ENCODE measurements around the gene CTIF.

The CTIF gene

DNA sequence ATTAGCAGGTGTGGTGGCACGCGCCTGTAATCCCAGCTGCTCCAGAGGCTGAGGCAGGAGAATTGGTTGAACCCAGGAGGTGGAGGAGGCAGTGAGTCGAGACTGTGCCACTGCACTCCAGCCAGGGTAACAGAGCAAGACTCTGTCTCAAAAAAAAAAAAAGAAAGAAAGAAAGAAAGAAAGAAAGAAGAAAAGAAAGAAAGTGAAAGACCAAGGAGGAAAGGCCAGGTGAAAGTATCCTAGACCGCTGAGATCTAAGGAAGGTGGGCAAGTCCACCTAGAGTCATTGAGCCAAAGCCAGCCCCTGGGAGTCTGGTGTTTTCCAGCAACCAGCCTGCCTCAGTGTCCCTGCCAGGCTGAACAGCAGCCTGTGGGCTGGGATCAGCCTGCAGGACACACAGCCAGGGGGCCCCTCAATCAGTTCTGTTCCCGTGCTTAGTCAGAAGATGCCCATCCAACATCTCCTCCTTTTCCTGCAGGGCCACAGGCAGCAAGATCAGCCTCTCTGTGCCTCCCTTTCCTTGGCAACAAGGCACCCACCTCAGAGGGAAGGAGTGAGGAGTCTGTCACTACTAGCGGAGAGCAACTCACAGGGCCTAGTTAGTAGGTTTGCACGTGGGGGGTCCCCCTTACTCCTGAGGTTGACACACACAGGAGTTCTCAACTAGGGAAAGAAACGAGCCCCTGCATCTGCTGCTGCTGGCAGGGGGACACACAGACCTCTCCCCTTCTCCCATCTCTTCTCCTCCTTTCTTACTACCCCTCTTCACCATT is 347.9 kb downstream of the CTIF start:
- Histone ChIP-seq H3K36me3 (replicated peaks) (no peaks in the 10 kb centered on the region), H3K27ac (no peak overlapping the region), H3K4me3 (ENCODE audit: low read depth, low read length) (no peak overlapping the region), H3K27me3 (replicated peaks) (no peaks in the 10 kb centered on the region)
- TF ChIP-seq, protein P1, sequence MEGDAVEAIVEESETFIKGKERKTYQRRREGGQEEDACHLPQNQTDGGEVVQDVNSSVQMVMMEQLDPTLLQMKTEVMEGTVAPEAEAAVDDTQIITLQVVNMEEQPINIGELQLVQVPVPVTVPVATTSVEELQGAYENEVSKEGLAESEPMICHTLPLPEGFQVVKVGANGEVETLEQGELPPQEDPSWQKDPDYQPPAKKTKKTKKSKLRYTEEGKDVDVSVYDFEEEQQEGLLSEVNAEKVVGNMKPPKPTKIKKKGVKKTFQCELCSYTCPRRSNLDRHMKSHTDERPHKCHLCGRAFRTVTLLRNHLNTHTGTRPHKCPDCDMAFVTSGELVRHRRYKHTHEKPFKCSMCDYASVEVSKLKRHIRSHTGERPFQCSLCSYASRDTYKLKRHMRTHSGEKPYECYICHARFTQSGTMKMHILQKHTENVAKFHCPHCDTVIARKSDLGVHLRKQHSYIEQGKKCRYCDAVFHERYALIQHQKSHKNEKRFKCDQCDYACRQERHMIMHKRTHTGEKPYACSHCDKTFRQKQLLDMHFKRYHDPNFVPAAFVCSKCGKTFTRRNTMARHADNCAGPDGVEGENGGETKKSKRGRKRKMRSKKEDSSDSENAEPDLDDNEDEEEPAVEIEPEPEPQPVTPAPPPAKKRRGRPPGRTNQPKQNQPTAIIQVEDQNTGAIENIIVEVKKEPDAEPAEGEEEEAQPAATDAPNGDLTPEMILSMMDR (IDR thresholded peaks at IDR 0.05; ENCODE audit: low read depth, low read length, missing control alignments) = no peak
- DNase-seq = no peak
- in situ Hi-C loops (cut with HindIII; ENCODE audit: low pct_ligation_motif_present, low sequenced_read_pairs) = no loop called here

DNA sequence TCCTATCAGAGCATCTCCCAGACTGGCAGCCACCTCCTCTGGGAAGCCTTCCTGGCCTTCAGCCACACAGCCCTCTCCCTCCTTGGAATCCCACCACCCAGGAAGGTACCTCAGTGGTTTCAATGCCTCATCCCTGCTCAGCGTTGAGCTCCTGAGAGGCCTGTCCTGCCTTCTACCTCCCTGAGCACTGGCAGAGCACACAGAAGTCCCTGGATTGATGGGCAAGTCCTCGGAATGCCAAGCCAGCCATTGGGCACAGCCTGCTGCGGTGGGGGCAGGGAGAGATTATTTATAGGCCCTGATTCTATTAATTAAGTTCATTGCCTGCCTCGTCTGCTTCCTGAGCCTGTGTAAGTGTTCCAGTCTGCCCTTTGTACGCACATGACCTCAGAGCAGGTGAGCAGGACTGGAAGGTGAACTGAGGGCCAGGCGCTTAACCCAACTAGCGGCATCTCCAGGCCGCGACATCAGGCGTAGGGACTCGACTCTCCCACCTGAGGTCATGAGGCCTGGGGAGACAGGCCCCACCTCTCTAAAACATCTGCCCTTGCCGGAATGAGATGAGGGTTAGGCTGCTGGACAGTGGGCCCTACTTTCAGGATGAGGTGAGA is 348.6 kb downstream of the CTIF start:
- in situ Hi-C loops (cut with HindIII; ENCODE audit: low pct_ligation_motif_present, low sequenced_read_pairs) = no loop called here
- Histone ChIP-seq H3K27me3 (replicated peaks) (no peaks in the 10 kb centered on the region), H3K27ac (no peak overlapping the region), H3K4me3 (ENCODE audit: low read depth, low read length) (no peak overlapping the region), H3K36me3 (replicated peaks) (no peaks in the 10 kb centered on the region)
- no peak for DNase-seq
- TF ChIP-seq, protein P1 (IDR thresholded peaks at IDR 0.05; ENCODE audit: low read depth, low read length, missing control alignments) = no peak

DNA sequence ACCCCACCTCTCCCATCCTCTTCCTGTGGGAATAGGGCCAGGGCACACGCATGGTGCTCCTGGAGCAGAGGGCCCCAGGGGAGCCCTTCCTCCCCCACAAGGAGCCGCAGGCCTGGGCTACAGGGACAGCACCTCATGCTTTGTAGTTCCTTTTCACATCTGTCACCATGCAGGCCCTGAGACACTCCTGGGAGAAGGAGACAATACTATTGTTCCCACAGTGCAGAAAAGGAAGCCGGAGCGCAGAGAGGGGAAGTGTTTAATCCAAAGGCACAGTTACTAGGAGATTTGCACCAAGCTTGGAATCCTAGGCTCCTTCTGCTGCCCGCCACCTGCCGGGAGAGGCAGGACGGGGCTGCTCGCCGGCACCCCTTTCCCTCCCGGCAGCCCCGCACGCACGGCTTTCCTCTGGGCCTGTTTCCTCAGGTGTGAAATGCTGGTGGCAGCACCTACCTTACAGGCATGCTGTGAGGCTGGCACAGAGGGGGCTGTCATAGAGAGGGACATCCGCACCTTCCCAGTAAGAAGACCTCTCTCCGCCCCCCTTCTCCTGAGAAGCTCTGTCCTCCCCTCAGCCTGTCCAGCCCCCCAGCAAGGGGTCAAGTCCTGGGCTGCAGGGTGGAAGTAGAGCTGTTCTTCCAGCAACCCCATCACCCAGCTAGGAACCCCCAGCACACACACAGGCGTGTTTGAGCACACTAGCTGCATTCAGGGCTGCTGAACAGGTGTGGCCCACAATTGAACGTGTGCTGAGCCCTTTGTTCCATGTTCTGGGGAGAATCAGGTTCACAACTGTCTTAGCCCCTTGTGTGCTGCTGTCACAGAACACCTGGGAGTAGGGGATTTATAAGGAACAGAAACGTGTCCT is 349.3 kb downstream of the CTIF start:
- H3K27me3 ChIP-seq (replicated peaks) = no peaks in the 10 kb centered on the region
- in situ Hi-C loops (cut with HindIII; ENCODE audit: low pct_ligation_motif_present, low sequenced_read_pairs) = no loop called here

DNA sequence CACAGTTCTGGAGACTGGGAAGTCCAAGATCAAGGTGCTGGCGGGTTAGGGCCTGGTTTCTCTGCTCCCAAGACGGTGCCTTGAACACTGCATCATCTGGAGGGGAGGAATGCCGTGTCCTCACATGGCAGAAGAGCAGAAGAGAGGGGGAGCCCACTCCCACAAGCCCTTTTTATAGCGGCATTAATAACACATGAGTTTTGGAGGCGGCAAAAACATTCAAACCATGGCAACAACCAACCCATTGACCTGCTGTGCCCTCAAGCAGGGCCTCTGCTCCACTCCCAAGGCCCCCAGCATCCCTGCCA is 349.9 kb downstream of the CTIF start:
- TF ChIP-seq, protein P1 (IDR thresholded peaks at IDR 0.05; ENCODE audit: low read depth, low read length, missing control alignments) = no peak
- Histone ChIP-seq H3K36me3 (replicated peaks) (no peaks in the 10 kb centered on the region), H3K27me3 (replicated peaks) (no peaks in the 10 kb centered on the region), H3K4me3 (ENCODE audit: low read depth, low read length) (no peak overlapping the region), H3K27ac (no peak overlapping the region)
- in situ Hi-C loops (cut with HindIII; ENCODE audit: low pct_ligation_motif_present, low sequenced_read_pairs) = no loop called here
- no peak for DNase-seq

More for the DNA sequence above, 349.3 kb downstream of the CTIF start:
- H3K27ac ChIP-seq = no peak overlapping the region
- TF ChIP-seq, protein P1 (IDR thresholded peaks at IDR 0.05; ENCODE audit: low read depth, low read length, missing control alignments) = no peak
- no peak overlapping the region for H3K4me3 ChIP-seq (ENCODE audit: low read depth, low read length)
- DNase-seq = no peak
- H3K36me3 ChIP-seq (replicated peaks) = no peaks in the 10 kb centered on the region

DNA sequence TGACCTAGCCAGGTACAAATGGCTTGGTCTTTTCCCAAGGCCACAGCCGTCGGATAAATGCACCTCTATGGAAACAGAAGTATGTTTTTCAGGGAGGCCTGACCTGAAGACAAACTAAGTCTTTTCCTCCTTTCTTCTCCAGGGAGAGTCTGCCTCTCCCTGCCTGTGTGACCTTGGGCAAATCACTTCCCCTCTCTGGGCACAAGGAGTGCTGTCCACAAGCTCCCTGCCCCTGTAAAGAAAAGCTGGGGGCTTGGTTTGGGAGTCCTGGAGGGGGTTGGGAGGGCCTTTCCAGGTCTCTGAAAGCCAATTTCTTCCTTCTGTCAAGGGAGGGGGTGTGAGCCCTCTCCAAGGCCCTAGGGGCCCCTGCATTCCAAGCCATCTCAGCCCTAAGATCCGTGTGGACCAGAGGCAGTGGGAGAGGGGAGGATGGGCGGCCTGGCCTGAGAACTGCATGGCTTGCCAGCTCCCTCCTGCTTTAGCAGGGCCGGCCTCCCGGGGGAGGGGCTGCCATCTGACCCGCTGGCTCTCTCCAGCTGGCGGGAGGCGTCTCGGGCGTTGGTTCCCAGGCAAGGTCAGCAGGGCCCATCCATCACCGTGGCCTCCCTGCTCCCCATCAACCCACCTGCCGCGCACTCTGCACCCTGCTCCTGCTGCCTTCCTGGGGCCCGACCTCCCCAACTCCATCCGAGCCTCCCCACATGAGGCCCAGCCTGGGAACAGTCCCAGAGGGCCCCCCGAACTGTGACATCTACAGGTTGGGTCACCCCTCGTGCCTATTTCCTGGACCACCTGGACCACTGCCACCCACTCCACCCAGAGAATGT is 350.5 kb downstream of the CTIF start:
- no peaks in the 10 kb centered on the region for H3K36me3 ChIP-seq (replicated peaks)
- H3K27ac ChIP-seq = no peak overlapping the region
- no peak for DNase-seq
- TF ChIP-seq, protein P1 (IDR thresholded peaks at IDR 0.05; ENCODE audit: low read depth, low read length, missing control alignments) = peak; percentile 2
- in situ Hi-C loops (cut with HindIII; ENCODE audit: low pct_ligation_motif_present, low sequenced_read_pairs) = no loop called here
- H3K4me3 ChIP-seq (ENCODE audit: low read depth, low read length) = no peak overlapping the region
- H3K27me3 ChIP-seq (replicated peaks) = no peaks in the 10 kb centered on the region

All from brain microvascular endothelial cell (primary cell).